ENCODE data around the gene FILIP1.

DNA sequence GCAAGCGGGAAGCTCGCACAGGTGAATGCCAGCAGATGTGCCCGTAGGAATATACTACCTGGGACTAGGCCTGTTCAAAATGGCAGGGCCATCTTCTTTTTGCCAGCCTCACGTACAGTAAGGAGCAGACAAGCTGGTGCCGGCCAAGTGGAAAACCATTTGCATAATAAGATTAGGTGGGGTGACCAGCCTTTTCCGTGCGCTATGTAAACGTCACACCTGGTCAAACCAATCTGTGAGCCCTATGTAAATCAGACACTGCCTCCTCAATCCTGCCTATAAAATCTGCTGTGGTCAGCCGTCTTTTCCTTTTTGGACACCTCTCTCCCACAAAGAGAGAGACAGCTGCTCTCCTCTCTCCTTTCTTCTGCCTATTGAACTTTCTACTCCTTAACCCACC is 148.2 kb downstream of the FILIP1 start:
- TF ChIP-seq, protein P1, sequence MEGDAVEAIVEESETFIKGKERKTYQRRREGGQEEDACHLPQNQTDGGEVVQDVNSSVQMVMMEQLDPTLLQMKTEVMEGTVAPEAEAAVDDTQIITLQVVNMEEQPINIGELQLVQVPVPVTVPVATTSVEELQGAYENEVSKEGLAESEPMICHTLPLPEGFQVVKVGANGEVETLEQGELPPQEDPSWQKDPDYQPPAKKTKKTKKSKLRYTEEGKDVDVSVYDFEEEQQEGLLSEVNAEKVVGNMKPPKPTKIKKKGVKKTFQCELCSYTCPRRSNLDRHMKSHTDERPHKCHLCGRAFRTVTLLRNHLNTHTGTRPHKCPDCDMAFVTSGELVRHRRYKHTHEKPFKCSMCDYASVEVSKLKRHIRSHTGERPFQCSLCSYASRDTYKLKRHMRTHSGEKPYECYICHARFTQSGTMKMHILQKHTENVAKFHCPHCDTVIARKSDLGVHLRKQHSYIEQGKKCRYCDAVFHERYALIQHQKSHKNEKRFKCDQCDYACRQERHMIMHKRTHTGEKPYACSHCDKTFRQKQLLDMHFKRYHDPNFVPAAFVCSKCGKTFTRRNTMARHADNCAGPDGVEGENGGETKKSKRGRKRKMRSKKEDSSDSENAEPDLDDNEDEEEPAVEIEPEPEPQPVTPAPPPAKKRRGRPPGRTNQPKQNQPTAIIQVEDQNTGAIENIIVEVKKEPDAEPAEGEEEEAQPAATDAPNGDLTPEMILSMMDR (IDR thresholded peaks at IDR 0.05): no peak
- TF ChIP-seq POLR2A (IDR thresholded peaks at IDR 0.05; ENCODE audit: low read depth): no peak
